Measurements from ENCODE around the gene DUOXA1. TPM values are rescaled to one million over a fixed set of nuclear protein-coding genes. Genes with fewer than 3 reads are reported as not detected.
"Not testable (repeated sequence)": the region's sequence is repeated elsewhere in the genome, so short reads cannot be mapped to it uniquely, and the experiment has no call there.

The DUOXA1 gene
- total RNA-seq, 1 donor from 2014 or later: 1.9 TPM

DNA sequence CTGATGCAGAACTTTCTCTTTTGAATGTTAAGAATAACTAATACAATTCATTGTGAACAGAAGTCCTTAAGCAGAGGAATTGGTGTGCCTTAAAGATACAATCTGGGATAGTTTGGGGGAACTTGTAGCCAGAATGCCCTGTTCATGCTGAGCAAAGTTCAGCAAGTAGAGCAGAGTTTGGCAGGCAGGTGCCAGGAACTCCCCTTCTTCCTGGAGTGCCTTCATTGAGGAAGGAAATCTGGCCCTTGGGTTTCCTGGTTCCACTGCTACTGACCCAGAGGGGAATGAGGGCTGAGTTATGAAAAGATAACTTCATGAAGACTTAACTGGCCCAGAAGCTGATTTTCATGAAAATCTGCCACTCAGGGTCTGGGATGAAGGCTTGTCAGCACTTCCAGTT is 56.1 kb downstream of the DUOXA1 start:
- not testable (repeated sequence) for H3K27me3 Mint-ChIP-seq (ENCODE audit: unreplicated experiment); H3K4me1 Mint-ChIP-seq (ENCODE audit: unreplicated experiment); DNase-seq (ENCODE audit: low spot score); H3K36me3 Mint-ChIP-seq (ENCODE audit: low read depth, unreplicated experiment); H3K27ac Mint-ChIP-seq (ENCODE audit: unreplicated experiment); H3K4me3 Mint-ChIP-seq (ENCODE audit: unreplicated experiment); H3K9me3 Mint-ChIP-seq (ENCODE audit: unreplicated experiment)

DNA sequence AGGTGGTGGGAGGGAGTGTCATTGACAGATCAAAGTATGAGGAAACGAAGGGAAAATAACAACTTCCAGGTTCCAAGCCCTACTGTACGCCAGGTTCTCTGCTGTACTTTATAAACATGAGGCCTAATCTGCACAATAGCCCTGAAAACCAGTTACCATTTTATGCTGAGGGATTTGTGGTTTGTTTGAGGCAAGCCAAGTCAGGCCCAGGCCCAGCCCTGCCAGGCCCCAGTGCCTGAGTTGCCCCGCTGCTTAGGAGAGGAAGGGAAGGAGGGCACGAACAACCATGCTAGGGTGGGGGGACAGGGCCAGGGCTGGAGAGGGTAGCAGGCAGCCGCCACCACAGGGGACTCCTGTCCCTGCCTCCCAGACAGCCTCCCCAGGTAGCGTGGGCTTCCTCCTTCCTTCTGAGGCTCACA is 59.7 kb downstream of the DUOXA1 start:
- H3K27me3 Mint-ChIP-seq (ENCODE audit: unreplicated experiment); H3K9me3 Mint-ChIP-seq (ENCODE audit: unreplicated experiment); H3K4me3 Mint-ChIP-seq (ENCODE audit: unreplicated experiment); DNase-seq (ENCODE audit: low spot score); H3K27ac Mint-ChIP-seq (ENCODE audit: unreplicated experiment); H3K36me3 Mint-ChIP-seq (ENCODE audit: low read depth, unreplicated experiment); H3K4me1 Mint-ChIP-seq (ENCODE audit: unreplicated experiment): not testable (repeated sequence)

Other genes starting within 250 kb of the DUOXA1 start
- not detected for gene TERB2, start 173.2 kb downstream of the DUOXA1 start, total RNA-seq (ENCODE audit: unreplicated experiment)
- gene SORD, start 106.7 kb downstream of the DUOXA1 start, total RNA-seq (ENCODE audit: unreplicated experiment): 16.9 TPM
- gene DUOX2, start 15.7 kb downstream of the DUOXA1 start, total RNA-seq (ENCODE audit: unreplicated experiment): 1.2 TPM
- not detected for gene DUOXA2, start 15.6 kb downstream of the DUOXA1 start, total RNA-seq (ENCODE audit: unreplicated experiment)
- not detected for gene DUOX1, start 115 bp upstream of the DUOXA1 start, total RNA-seq (ENCODE audit: unreplicated experiment)
- gene SHF, start 58.1 kb upstream of the DUOXA1 start, total RNA-seq (ENCODE audit: unreplicated experiment): 23.0 TPM
- not detected for gene SLC28A2, start 122.4 kb upstream of the DUOXA1 start, total RNA-seq (ENCODE audit: unreplicated experiment)
- gene GATM, start 248.7 kb upstream of the DUOXA1 start, total RNA-seq (ENCODE audit: unreplicated experiment): 3.5 TPM

Data from endothelial cell (in vitro differentiated cells).